H9 (cell line): ENCODE measurements around the gene EPHX1. TPM values are rescaled to one million over a fixed set of nuclear protein-coding genes. Genes with fewer than 3 reads are reported as not detected.

Experiments
- DNase-seq: peaks from one replicate; pipeline ENCODE4 v3.0.0-alpha.2; 2017
- H2AFZ ChIP-seq: one replicate; pipeline ENCODE4 v1.6.1; 2013; ENCODE audit warnings: mild to moderate bottlenecking, low read length, control low read depth, moderate library complexity
- H2AK5ac ChIP-seq: 2 replicates; pipeline ENCODE4 v1.6.1; 2013; ENCODE audit warnings: low read length, control low read depth, mixed read lengths; ENCODE audit not compliant: insufficient read length
- H2BK120ac ChIP-seq: one replicate; pipeline ENCODE4 v1.6.1; 2013; ENCODE audit warnings: low read depth, mild to moderate bottlenecking, low read length, control low read depth, inconsistent platforms; ENCODE audit not compliant: poor library complexity, severe bottlenecking
- H2BK12ac ChIP-seq: 2 replicates; pipeline ENCODE4 v1.6.1; 2013; ENCODE audit warnings: low read length, control low read depth, mixed read lengths, low read depth; ENCODE audit not compliant: insufficient read length
- H2BK15ac ChIP-seq: 2 replicates; pipeline ENCODE4 v1.6.1; 2013; ENCODE audit warnings: low read depth, low read length, control low read depth
- H2BK20ac ChIP-seq: one replicate; pipeline ENCODE4 v1.6.1; 2013; ENCODE audit warnings: low read depth, mild to moderate bottlenecking, low read length, control low read depth, inconsistent platforms; ENCODE audit not compliant: poor library complexity, severe bottlenecking
- H2BK5ac ChIP-seq: 2 replicates; pipeline ENCODE4 v1.6.1; 2013; ENCODE audit warnings: low read length, control low read depth, mixed read lengths; ENCODE audit not compliant: insufficient read length
- H3K14ac ChIP-seq: 2 replicates; pipeline ENCODE4 v1.6.1; 2013; ENCODE audit warnings: low read length, control low read depth; ENCODE audit not compliant: insufficient read depth
- H3K18ac ChIP-seq: 2 replicates; pipeline ENCODE4 v1.6.1; 2013; ENCODE audit warnings: low read depth, mild to moderate bottlenecking, mixed read lengths, low read length, control low read depth; ENCODE audit not compliant: insufficient read length
- H3K23ac ChIP-seq: 2 replicates; pipeline ENCODE4 v1.6.1; 2013; ENCODE audit warnings: low read length, control low read depth, mixed read lengths, low read depth; ENCODE audit not compliant: insufficient read length
- H3K23me2 ChIP-seq: 2 replicates; pipeline ENCODE4 v1.6.1; 2013; ENCODE audit warnings: low read depth, mild to moderate bottlenecking, mixed read lengths, low read length, control low read depth; ENCODE audit not compliant: insufficient read length, poor library complexity, severe bottlenecking
- H3K27ac ChIP-seq: 2 replicates; pipeline ENCODE4 v1.5.1; 2013; ENCODE audit warnings: low read length, control low read depth, mixed read lengths, low read depth; ENCODE audit not compliant: insufficient read length
- H3K27me3 ChIP-seq: 2 replicates; pipeline ENCODE4 v1.6.1; 2013; ENCODE audit warnings: low read length, control low read depth, inconsistent platforms; ENCODE audit not compliant: insufficient read depth
- H3K4ac ChIP-seq: 2 replicates; pipeline ENCODE4 v1.6.1; 2013; ENCODE audit warnings: low read depth, mild to moderate bottlenecking, control low read depth, inconsistent platforms, low read length, moderate library complexity
- H3K4me1 ChIP-seq: 2 replicates; pipeline ENCODE4 v1.6.1; 2013; ENCODE audit warnings: low read length, control low read depth, inconsistent platforms; ENCODE audit not compliant: insufficient read depth
- H3K4me2 ChIP-seq: 2 replicates; pipeline ENCODE4 v1.6.1; 2013; ENCODE audit warnings: low read length, control low read depth, mixed read lengths; ENCODE audit not compliant: insufficient read length, insufficient read depth
- H3K56ac ChIP-seq: 2 replicates; pipeline ENCODE4 v1.6.1; 2013; ENCODE audit warnings: low read depth, mild to moderate bottlenecking, mixed read lengths, low read length, control low read depth; ENCODE audit not compliant: insufficient read length
- H3K79me1 ChIP-seq: 2 replicates; pipeline ENCODE4 v1.6.1; 2013; ENCODE audit warnings: low read depth, mild to moderate bottlenecking, moderate library complexity, low read length, control low read depth, inconsistent platforms; ENCODE audit not compliant: insufficient read depth, poor library complexity, severe bottlenecking
- H3K79me2 ChIP-seq: 2 replicates; pipeline ENCODE4 v1.6.1; 2013; ENCODE audit warnings: low read length, control low read depth, inconsistent platforms; ENCODE audit not compliant: insufficient read depth
- H3K9ac ChIP-seq: 2 replicates; pipeline ENCODE4 v1.6.1; 2013; ENCODE audit warnings: low read length, control low read depth, mixed read lengths; ENCODE audit not compliant: insufficient read length; ENCODE audit errors: extremely low read depth
- H3K9me3 ChIP-seq: one replicate; pipeline ENCODE4 v1.6.1; 2013; ENCODE audit warnings: low read depth, low read length, inconsistent platforms; ENCODE audit not compliant: control insufficient read depth
- H3T11ph ChIP-seq: one replicate; pipeline ENCODE4 v1.6.1; 2013; ENCODE audit warnings: mild to moderate bottlenecking, low read length, control low read depth, inconsistent platforms
- H4K20me1 ChIP-seq: one replicate; pipeline ENCODE4 v1.6.1; 2013; ENCODE audit not compliant: control insufficient read depth, insufficient read length, insufficient read depth
- H4K5ac ChIP-seq: 2 replicates; pipeline ENCODE4 v1.6.1; 2013; ENCODE audit warnings: low read depth, mild to moderate bottlenecking, mixed read lengths, low read length, control low read depth; ENCODE audit not compliant: insufficient read length
- H4K8ac ChIP-seq: replicated peaks from 2 replicates; pipeline ENCODE4 v1.6.1; 2013; ENCODE audit warnings: low read length, control low read depth, mixed read lengths, low read depth; ENCODE audit not compliant: insufficient read length
- H4K91ac ChIP-seq: 2 replicates; pipeline ENCODE4 v1.6.1; 2013; ENCODE audit warnings: low read depth, mild to moderate bottlenecking, moderate library complexity, mixed read lengths, low read length, control low read depth; ENCODE audit not compliant: insufficient read length
- H3K27ac Mint-ChIP-seq, 3 experiments: 2 replicates in 2 of 3; 3 replicates in 1 of 3; pipeline ENCODE4 v1.8.0; 2020 to 2021; ENCODE audit warnings: mixed read lengths in 3 of 3, mild to moderate bottlenecking in 1 of 3, moderate library complexity in 1 of 3
- H3K27me3 Mint-ChIP-seq: 2 replicates; pipeline ENCODE4 v1.8.0; 2021; ENCODE audit warnings: low read depth, mild to moderate bottlenecking, moderate library complexity, mixed read lengths
- H3K36me3 Mint-ChIP-seq, 3 experiments: 2 replicates in 2 of 3; 3 replicates in 1 of 3; pipeline ENCODE4 v1.8.0; 2020 to 2021; ENCODE audit warnings: low read depth in 3 of 3, mixed read lengths in 3 of 3; ENCODE audit not compliant: insufficient read depth in 1 of 3
- H3K4me1 Mint-ChIP-seq, 2 experiments: 2 replicates each; pipeline ENCODE4 v1.8.0; 2020; ENCODE audit warnings: mixed read lengths in 2 of 2
- H3K4me3 Mint-ChIP-seq, 2 experiments: 2 replicates in 1 of 2; 3 replicates in 1 of 2; pipeline ENCODE4 v1.8.0; 2020 to 2021; ENCODE audit warnings: mild to moderate bottlenecking in 2 of 2, mixed read lengths in 2 of 2, moderate library complexity in 1 of 2
- H3K9me3 Mint-ChIP-seq, 2 experiments: 2 replicates in 1 of 2; 3 replicates in 1 of 2; pipeline ENCODE4 v1.8.0; 2020; ENCODE audit warnings: mild to moderate bottlenecking in 2 of 2, mixed read lengths in 2 of 2, moderate library complexity in 1 of 2
- WGBS: extraction: QIAGEN DNeasy Blood & Tissue Kit; methylation state at CpG from one replicate; pipeline ENCODE4 v1.1.7; 2013; ENCODE audit warnings: missing lambda C conversion rate, low lambda C conversion rate, mixed read lengths; ENCODE audit not compliant: insufficient read length; ENCODE audit errors: extremely low coverage; 5-methylcytosine and 5-hydroxymethylcytosine counted together
- total RNA-seq: library from RNA; stranded (reverse); gene quantifications from 2 replicates; pipeline ENCODE4 v1.2.1, GENCODE V29; 2021
- TF ChIP-seq, protein P1 (sequence below): fragments of 200-600 bp; sonication (generic); conservative IDR thresholded peaks from 3 replicates; pipeline ENCODE4 v1.8.0; 2021; ENCODE audit warnings: antibody characterized with exemption, mild to moderate bottlenecking

The EPHX1 gene
- total RNA-seq, 1 experiment from 2014 or later: 40.6 TPM

DNA sequence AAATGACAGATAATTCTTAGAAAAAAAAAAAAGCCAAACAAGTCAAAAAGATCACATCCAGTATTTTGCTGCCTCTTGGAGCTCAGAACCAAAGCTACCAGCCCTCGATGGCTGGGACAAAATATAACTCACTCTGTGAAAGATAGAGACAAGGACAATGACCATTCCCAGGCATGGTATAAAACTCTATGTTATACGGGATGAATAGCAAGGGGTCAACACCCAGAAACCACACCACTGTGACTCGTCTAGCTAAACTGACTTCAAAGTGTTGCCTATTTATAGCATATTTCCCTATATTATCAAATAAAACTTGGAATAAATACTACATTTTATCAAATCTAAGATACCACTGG is 62.1 kb downstream of the EPHX1 start:
- H3K9me3 ChIP-seq: no peaks in the 10 kb centered on the region
- H3K23ac ChIP-seq: no peak overlapping the region
- H3K79me1 ChIP-seq: no peaks in the 10 kb centered on the region
- no CpG with 5 or more reads among the region's 3 CpGs for WGBS
- no peak overlapping the region for H2BK15ac ChIP-seq
- H2BK5ac ChIP-seq: no peak overlapping the region
- no peak overlapping the region for H4K5ac ChIP-seq
- H3K27me3 Mint-ChIP-seq: no peaks in the 10 kb centered on the region
- H3K4me2 ChIP-seq: no peak overlapping the region
- no peak overlapping the region for H4K91ac ChIP-seq
- no peaks in the 10 kb centered on the region for H3K23me2 ChIP-seq
- no peak overlapping the region for H2AK5ac ChIP-seq
- no peak overlapping the region for H2AFZ ChIP-seq
- H2BK12ac ChIP-seq: no peak overlapping the region
- H3K9ac ChIP-seq: no peak overlapping the region
- no peak overlapping the region for H3K14ac ChIP-seq
- DNase-seq: no peak
- H3K79me2 ChIP-seq: no peaks in the 10 kb centered on the region
- H3T11ph ChIP-seq: no peak overlapping the region
- H3K4me1 ChIP-seq: no peaks in the 10 kb centered on the region; the same call in 1 of the 2 replicates
- peak overlapping the region in 2 of 3 experiments; percentile 66 to 93; a peak in 4 of 7 replicates for H3K27ac Mint-ChIP-seq
- no peaks in the 10 kb centered on the region for H3K27me3 ChIP-seq
- H3K18ac ChIP-seq: no peak overlapping the region
- no peak overlapping the region for H3K4ac ChIP-seq
- no peaks in the 10 kb centered on the region for H4K20me1 ChIP-seq
- TF ChIP-seq, protein P1, sequence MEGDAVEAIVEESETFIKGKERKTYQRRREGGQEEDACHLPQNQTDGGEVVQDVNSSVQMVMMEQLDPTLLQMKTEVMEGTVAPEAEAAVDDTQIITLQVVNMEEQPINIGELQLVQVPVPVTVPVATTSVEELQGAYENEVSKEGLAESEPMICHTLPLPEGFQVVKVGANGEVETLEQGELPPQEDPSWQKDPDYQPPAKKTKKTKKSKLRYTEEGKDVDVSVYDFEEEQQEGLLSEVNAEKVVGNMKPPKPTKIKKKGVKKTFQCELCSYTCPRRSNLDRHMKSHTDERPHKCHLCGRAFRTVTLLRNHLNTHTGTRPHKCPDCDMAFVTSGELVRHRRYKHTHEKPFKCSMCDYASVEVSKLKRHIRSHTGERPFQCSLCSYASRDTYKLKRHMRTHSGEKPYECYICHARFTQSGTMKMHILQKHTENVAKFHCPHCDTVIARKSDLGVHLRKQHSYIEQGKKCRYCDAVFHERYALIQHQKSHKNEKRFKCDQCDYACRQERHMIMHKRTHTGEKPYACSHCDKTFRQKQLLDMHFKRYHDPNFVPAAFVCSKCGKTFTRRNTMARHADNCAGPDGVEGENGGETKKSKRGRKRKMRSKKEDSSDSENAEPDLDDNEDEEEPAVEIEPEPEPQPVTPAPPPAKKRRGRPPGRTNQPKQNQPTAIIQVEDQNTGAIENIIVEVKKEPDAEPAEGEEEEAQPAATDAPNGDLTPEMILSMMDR: no peak
- H3K56ac ChIP-seq: no peak overlapping the region
- H3K36me3 Mint-ChIP-seq: peaks cover 45 to 86% (median 51%) of the 10 kb centered on the region in 3 experiments; a peak in 6 of 7 replicates
- H3K4me3 Mint-ChIP-seq: no peak overlapping the region
- H3K27ac ChIP-seq: no peak overlapping the region
- no peaks in the 10 kb centered on the region for H3K9me3 Mint-ChIP-seq
- H2BK120ac ChIP-seq: no peak overlapping the region
- peaks cover 19 to 24% of the 10 kb centered on the region in 2 experiments for H3K4me1 Mint-ChIP-seq
- H2BK20ac ChIP-seq: no peak overlapping the region
- H4K8ac ChIP-seq: no peak overlapping the region
